ENCODE data around the gene DDA1.

Gene DDA1

DNA sequence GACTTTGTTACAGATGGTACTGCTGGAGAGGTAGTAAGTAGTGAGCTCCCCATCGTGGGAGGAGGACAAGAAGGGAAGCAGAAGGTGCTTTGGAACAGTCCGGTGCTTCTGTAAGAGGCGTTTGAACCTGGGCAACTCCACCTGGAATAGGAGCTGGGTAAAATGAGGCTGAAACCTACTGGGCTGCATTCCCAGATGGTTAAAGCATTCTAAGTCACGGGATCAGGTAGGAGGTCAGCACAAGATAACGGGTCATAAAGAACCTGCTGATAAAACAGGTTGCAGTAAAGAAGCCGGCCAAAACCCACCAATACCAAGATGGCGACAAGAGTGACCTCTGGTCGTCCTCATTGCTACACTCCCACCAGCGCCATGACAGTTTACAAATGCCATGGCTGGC, 22.6 kb upstream of the DDA1 start:
- TF ChIP-seq ZNF544 (tag by site-specific recombination; IDR thresholded peaks at IDR 0.05), result no peak
- TF ChIP-seq, protein P1, sequence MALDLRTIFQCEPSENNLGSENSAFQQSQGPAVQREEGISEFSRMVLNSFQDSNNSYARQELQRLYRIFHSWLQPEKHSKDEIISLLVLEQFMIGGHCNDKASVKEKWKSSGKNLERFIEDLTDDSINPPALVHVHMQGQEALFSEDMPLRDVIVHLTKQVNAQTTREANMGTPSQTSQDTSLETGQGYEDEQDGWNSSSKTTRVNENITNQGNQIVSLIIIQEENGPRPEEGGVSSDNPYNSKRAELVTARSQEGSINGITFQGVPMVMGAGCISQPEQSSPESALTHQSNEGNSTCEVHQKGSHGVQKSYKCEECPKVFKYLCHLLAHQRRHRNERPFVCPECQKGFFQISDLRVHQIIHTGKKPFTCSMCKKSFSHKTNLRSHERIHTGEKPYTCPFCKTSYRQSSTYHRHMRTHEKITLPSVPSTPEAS (tag by site-specific recombination; IDR thresholded peaks at IDR 0.05), result 0 out of 2 replicates have a peak, but pooled peaks have one; percentile 2
- Histone ChIP-seq H3K4me1 (ENCODE audit: control insufficient read depth, insufficient read depth, low read length) (no peaks in the 10 kb centered on the region), H3K27ac (ENCODE audit: extremely low read depth, low read depth, low read length) (no peak overlapping the region), H3K9me3 (ENCODE audit: control insufficient read depth, insufficient read depth, low read depth, low read length) (no peaks in the 10 kb centered on the region), H3K36me3 (ENCODE audit: control insufficient read depth in 2 of 2, insufficient read depth in 1 of 2, low read length in 2 of 2) (peaks cover 0 to 2% of the 10 kb centered on the region in 2 experiments; a peak in 1 of 3 replicates), H3K4me3 (ENCODE audit: low read depth, low read length) (no peak overlapping the region)
- ChIA-PET POLR2A (no interaction called here), CTCF (interaction anchor here (0.6 kb wide), 1 partner anchor 13 kb away, joined by 3 read pairs; no protein-coding TSS in a partner anchor)

DNA sequence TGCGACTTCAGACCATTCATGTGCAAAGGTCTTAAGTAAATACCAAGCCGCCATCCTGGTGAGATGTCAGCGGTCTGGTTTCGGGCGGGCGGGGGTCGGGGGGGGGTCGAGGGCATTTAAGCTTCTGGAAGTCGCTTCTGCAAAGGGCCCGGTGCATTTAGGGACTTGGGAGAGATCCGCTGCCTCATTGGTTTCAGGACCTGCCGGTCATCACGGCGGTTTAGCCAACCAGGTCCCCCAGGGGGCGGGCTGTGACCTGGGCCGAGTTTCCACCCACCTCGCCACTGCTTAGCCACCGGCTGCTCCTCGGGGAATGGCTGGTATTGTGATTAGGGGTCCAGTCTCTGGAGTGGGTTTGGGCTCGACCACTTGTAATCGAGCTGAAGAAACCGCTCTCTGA, 19.9 kb upstream of the DDA1 start:
- H3K4me1 ChIP-seq (ENCODE audit: control insufficient read depth, insufficient read depth, low read length), result no peaks in the 10 kb centered on the region
- no peak overlapping the region for H3K27ac ChIP-seq (ENCODE audit: extremely low read depth, low read depth, low read length)
- H3K9me3 ChIP-seq (ENCODE audit: control insufficient read depth, insufficient read depth, low read depth, low read length), result no peaks in the 10 kb centered on the region
- H3K36me3 ChIP-seq (ENCODE audit: control insufficient read depth in 2 of 2, insufficient read depth in 1 of 2, low read length in 2 of 2), result peaks cover 0 to 21% of the 10 kb centered on the region in 2 experiments; a peak in 1 of 3 replicates
- POLR2A ChIA-PET, result no interaction called here
- TF ChIP-seq, protein P2, sequence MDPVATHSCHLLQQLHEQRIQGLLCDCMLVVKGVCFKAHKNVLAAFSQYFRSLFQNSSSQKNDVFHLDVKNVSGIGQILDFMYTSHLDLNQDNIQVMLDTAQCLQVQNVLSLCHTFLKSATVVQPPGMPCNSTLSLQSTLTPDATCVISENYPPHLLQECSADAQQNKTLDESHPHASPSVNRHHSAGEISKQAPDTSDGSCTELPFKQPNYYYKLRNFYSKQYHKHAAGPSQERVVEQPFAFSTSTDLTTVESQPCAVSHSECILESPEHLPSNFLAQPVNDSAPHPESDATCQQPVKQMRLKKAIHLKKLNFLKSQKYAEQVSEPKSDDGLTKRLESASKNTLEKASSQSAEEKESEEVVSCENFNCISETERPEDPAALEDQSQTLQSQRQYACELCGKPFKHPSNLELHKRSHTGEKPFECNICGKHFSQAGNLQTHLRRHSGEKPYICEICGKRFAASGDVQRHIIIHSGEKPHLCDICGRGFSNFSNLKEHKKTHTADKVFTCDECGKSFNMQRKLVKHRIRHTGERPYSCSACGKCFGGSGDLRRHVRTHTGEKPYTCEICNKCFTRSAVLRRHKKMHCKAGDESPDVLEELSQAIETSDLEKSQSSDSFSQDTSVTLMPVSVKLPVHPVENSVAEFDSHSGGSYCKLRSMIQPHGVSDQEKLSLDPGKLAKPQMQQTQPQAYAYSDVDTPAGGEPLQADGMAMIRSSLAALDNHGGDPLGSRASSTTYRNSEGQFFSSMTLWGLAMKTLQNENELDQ (tag by site-specific recombination; IDR thresholded peaks at IDR 0.05; ENCODE audit: low read depth), result no peak
- TF ChIP-seq ZNF223 (tag by site-specific recombination; IDR thresholded peaks at IDR 0.05) (no peak), ZNF248 (tag by site-specific recombination; IDR thresholded peaks at IDR 0.05) (no peak), ZNF174 (tag by site-specific recombination; IDR thresholded peaks at IDR 0.05) (no peak), ZNF660 (tag by site-specific recombination; IDR thresholded peaks at IDR 0.05) (no peak), ZNF114 (tag by site-specific recombination; IDR thresholded peaks at IDR 0.05) (no peak), ZNF23 (tag by site-specific recombination; IDR thresholded peaks at IDR 0.05; ENCODE audit: borderline replicate concordance) (no peak)
- H3K4me3 ChIP-seq (ENCODE audit: low read depth, low read length), result no peak overlapping the region
- CTCF ChIA-PET, result interaction anchor here (0.6 to 0.8 kb wide), 3 partner anchors 9 to 27 kb away, joined by 4 to 7 read pairs (median 4); partner anchors contain the start of gene DDA1

DNA sequence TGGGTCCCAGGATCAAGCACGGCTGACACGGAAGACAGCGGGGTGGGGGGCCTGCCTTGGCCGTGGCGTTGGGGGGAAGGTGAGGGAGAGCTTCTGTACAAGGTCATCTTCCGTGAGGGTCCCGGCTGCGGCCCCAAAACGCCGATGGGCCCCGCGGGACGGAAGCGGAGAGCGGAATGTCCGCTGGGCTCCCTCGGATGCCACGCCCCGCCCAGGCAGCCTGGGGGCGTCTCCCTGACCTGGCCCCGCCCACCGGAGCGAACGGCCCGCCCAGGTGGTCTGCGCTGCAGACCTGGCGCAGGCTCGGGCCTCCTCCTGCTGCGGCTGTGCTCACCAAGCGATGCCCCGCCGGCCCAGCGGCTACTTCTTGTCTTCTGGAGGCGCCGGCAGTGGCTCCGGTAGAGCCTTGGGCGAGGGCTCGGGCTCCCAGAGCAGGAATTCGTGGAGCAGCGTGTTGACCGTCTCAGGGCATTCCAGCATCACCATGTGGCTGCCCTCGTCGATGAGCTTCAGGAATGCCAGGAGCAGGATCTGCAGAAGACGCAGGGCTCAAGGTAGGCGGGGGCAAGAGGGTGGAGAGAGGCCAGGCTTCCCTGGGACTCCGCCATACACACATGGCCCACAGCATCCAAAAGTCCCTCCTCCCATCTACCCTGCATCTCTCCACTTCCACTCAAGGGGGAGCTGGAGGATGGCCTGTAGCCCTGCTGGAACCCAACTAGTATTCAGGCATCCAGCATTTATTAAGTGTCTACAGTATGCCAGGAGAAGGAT, 16.9 kb upstream of the DDA1 start:
- H3K4me1 ChIP-seq (ENCODE audit: control insufficient read depth, insufficient read depth, low read length), result no peaks in the 10 kb centered on the region
- H3K27ac ChIP-seq (ENCODE audit: extremely low read depth, low read depth, low read length), result no peak overlapping the region
- H3K4me3 ChIP-seq (ENCODE audit: low read depth, low read length), result no peak overlapping the region
- POLR2A ChIA-PET, result interaction anchor here (0.8 kb wide), 1 partner anchor 41 kb away, joined by 8 read pairs; no protein-coding TSS in a partner anchor
- CTCF ChIA-PET, result interaction anchor here (0.5 to 1.8 kb wide), 5 partner anchors 13 to 136 kb away, joined by 3 to 9 read pairs (median 4); partner anchors contain the start of genes DDA1 and MRPL34
- no peaks in the 10 kb centered on the region for H3K9me3 ChIP-seq (ENCODE audit: control insufficient read depth, insufficient read depth, low read depth, low read length)
- H3K36me3 ChIP-seq (ENCODE audit: control insufficient read depth in 2 of 2, insufficient read depth in 1 of 2, low read length in 2 of 2), result peaks cover 0 to 30% of the 10 kb centered on the region in 2 experiments; a peak in 2 of 3 replicates
- TF ChIP-seq ZSCAN30 (tag by site-specific recombination; IDR thresholded peaks at IDR 0.05) (0 out of 2 replicates have a peak, but pooled peaks have one; percentile 50), ZNF654 (tag by site-specific recombination; IDR thresholded peaks at IDR 0.05; ENCODE audit: low read depth) (peak; percentile 74), BCL11B (tag by site-specific recombination; IDR thresholded peaks at IDR 0.05; ENCODE audit: low read depth) (no peak), ZNF132 (tag by site-specific recombination; IDR thresholded peaks at IDR 0.05; ENCODE audit: borderline replicate concordance) (no peak), SP3 (tag by site-specific recombination; IDR thresholded peaks at IDR 0.05) (0 out of 2 replicates have a peak, but pooled peaks have one; percentile 14), ZNF571 (tag by site-specific recombination; IDR thresholded peaks at IDR 0.05) (no peak), ZNF777 (tag by site-specific recombination; IDR thresholded peaks at IDR 0.05; ENCODE audit: borderline replicate concordance) (no peak), ZNF248 (tag by site-specific recombination; IDR thresholded peaks at IDR 0.05) (no peak), ZNF701 (tag by site-specific recombination; IDR thresholded peaks at IDR 0.05) (no peak), ZNF530 (tag by site-specific recombination; IDR thresholded peaks at IDR 0.05; ENCODE audit: low read depth) (no peak), ZNF416 (tag by site-specific recombination; IDR thresholded peaks at IDR 0.05) (no peak)
- TF ChIP-seq, protein P3, sequence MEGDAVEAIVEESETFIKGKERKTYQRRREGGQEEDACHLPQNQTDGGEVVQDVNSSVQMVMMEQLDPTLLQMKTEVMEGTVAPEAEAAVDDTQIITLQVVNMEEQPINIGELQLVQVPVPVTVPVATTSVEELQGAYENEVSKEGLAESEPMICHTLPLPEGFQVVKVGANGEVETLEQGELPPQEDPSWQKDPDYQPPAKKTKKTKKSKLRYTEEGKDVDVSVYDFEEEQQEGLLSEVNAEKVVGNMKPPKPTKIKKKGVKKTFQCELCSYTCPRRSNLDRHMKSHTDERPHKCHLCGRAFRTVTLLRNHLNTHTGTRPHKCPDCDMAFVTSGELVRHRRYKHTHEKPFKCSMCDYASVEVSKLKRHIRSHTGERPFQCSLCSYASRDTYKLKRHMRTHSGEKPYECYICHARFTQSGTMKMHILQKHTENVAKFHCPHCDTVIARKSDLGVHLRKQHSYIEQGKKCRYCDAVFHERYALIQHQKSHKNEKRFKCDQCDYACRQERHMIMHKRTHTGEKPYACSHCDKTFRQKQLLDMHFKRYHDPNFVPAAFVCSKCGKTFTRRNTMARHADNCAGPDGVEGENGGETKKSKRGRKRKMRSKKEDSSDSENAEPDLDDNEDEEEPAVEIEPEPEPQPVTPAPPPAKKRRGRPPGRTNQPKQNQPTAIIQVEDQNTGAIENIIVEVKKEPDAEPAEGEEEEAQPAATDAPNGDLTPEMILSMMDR (tag by site-specific recombination; IDR thresholded peaks at IDR 0.05), result peak; percentile 37; the same call in 1 of the 2 replicates
- TF ChIP-seq, protein P4, sequence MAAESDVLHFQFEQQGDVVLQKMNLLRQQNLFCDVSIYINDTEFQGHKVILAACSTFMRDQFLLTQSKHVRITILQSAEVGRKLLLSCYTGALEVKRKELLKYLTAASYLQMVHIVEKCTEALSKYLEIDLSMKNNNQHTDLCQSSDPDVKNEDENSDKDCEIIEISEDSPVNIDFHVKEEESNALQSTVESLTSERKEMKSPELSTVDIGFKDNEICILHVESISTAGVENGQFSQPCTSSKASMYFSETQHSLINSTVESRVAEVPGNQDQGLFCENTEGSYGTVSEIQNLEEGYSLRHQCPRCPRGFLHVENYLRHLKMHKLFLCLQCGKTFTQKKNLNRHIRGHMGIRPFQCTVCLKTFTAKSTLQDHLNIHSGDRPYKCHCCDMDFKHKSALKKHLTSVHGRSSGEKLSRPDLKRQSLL (tag by site-specific recombination; IDR thresholded peaks at IDR 0.05), result peak; percentile 61; the same call in 1 of the 2 replicates
- TF ChIP-seq, protein P5, sequence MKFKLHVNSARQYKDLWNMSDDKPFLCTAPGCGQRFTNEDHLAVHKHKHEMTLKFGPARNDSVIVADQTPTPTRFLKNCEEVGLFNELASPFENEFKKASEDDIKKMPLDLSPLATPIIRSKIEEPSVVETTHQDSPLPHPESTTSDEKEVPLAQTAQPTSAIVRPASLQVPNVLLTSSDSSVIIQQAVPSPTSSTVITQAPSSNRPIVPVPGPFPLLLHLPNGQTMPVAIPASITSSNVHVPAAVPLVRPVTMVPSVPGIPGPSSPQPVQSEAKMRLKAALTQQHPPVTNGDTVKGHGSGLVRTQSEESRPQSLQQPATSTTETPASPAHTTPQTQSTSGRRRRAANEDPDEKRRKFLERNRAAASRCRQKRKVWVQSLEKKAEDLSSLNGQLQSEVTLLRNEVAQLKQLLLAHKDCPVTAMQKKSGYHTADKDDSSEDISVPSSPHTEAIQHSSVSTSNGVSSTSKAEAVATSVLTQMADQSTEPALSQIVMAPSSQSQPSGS (tag by site-specific recombination; IDR thresholded peaks at IDR 0.05; ENCODE audit: low read depth), result no peak

Data from HEK293 (cell line).